ENCODE results near the gene CYB561D2.

Gene CYB561D2

GRCh38 chr3:50323092-50323600, 27.5 kb upstream of the CYB561D2 start:
- no peak for DNase-seq (ENCODE audit: low spot score)

GRCh38 chr3:50323614-50324199, 27.0 kb upstream of the CYB561D2 start:
- no peak for FAIRE-seq
- no peak for DNase-seq (ENCODE audit: low spot score)

More at GRCh38 chr3:50323092-50323600, 27.5 kb upstream of the CYB561D2 start:
- no peak for FAIRE-seq

- FAIRE-seq: no peak
Observed at GRCh38 chr3:50324351-50325112, 26.1 kb upstream of the CYB561D2 start.

GRCh38 chr3:50325113-50325480, 25.6 kb upstream of the CYB561D2 start:
- FAIRE-seq (no peak), DNase-seq (ENCODE audit: low spot score) (no peak)

More at GRCh38 chr3:50324351-50325112, 26.1 kb upstream of the CYB561D2 start:
- DNase-seq (ENCODE audit: low spot score): peak; percentile 51

- FAIRE-seq: no peak
- DNase-seq (ENCODE audit: low spot score): no peak
Observed at GRCh38 chr3:50325497-50326181, 25.0 kb upstream of the CYB561D2 start.

- no peak for FAIRE-seq
- DNase-seq (ENCODE audit: low spot score): no peak
Observed at GRCh38 chr3:50326182-50326541, 24.5 kb upstream of the CYB561D2 start.

- DNase-seq (ENCODE audit: low spot score) (no peak), FAIRE-seq (no peak)
Observed at GRCh38 chr3:50327129-50327528, 23.5 kb upstream of the CYB561D2 start.

GRCh38 chr3:50327943-50328691, 22.5 kb upstream of the CYB561D2 start, which contains the start of gene TUSC2:
Gene TUSC2 (minus strand): TSS chr3:50328223. CDS start chr3:50328099, 124 bp downstream.
- DNase-seq (ENCODE audit: low spot score) (peak; percentile 84), FAIRE-seq (peak; percentile 72)

GRCh38 chr3:50330330-50330729, 20.3 kb upstream of the CYB561D2 start:
- no peak for FAIRE-seq
- DNase-seq (ENCODE audit: low spot score): no peak

- FAIRE-seq (no peak), DNase-seq (ENCODE audit: low spot score) (no peak)
Observed at GRCh38 chr3:50331364-50331907, 19.2 kb upstream of the CYB561D2 start.

- FAIRE-seq: no peak
- no peak for DNase-seq (ENCODE audit: low spot score)
Observed at GRCh38 chr3:50333744-50334328, 16.8 kb upstream of the CYB561D2 start.

GRCh38 chr3:50334339-50335075, 16.2 kb upstream of the CYB561D2 start:
- no peak for FAIRE-seq

GRCh38 chr3:50336452-50337174, 14.0 kb upstream of the CYB561D2 start:
- FAIRE-seq: no peak
- DNase-seq (ENCODE audit: low spot score): no peak

More at GRCh38 chr3:50334339-50335075, 16.2 kb upstream of the CYB561D2 start:
- no peak for DNase-seq (ENCODE audit: low spot score)

GRCh38 chr3:50337175-50337861, 13.3 kb upstream of the CYB561D2 start:
- FAIRE-seq: peak; percentile 84

GRCh38 chr3:50338965-50339364, 11.7 kb upstream of the CYB561D2 start:
- no peak for FAIRE-seq

More at GRCh38 chr3:50337175-50337861, 13.3 kb upstream of the CYB561D2 start:
- DNase-seq (ENCODE audit: low spot score): peak; percentile 97

GRCh38 chr3:50339485-50340146, 11.0 kb upstream of the CYB561D2 start:
- DNase-seq (ENCODE audit: low spot score): no peak
- no peak for FAIRE-seq

More at GRCh38 chr3:50338965-50339364, 11.7 kb upstream of the CYB561D2 start:
- DNase-seq (ENCODE audit: low spot score): no peak

- FAIRE-seq (no peak), DNase-seq (ENCODE audit: low spot score) (no peak)
Observed at GRCh38 chr3:50340147-50340447, 10.6 kb upstream of the CYB561D2 start.

Data from RCC 7860 (cell line).